ENCODE measurements around the gene ZBTB17. TPM values are rescaled to one million over a fixed set of nuclear protein-coding genes. Genes with fewer than 3 reads are reported as not detected.
A peak's percentile ranks its signal among the peaks of the same experiment; 100 is the strongest.

The ZBTB17 gene
- total RNA-seq, 2 donors from 2014 or later = 14.8 to 27.5 TPM

DNA sequence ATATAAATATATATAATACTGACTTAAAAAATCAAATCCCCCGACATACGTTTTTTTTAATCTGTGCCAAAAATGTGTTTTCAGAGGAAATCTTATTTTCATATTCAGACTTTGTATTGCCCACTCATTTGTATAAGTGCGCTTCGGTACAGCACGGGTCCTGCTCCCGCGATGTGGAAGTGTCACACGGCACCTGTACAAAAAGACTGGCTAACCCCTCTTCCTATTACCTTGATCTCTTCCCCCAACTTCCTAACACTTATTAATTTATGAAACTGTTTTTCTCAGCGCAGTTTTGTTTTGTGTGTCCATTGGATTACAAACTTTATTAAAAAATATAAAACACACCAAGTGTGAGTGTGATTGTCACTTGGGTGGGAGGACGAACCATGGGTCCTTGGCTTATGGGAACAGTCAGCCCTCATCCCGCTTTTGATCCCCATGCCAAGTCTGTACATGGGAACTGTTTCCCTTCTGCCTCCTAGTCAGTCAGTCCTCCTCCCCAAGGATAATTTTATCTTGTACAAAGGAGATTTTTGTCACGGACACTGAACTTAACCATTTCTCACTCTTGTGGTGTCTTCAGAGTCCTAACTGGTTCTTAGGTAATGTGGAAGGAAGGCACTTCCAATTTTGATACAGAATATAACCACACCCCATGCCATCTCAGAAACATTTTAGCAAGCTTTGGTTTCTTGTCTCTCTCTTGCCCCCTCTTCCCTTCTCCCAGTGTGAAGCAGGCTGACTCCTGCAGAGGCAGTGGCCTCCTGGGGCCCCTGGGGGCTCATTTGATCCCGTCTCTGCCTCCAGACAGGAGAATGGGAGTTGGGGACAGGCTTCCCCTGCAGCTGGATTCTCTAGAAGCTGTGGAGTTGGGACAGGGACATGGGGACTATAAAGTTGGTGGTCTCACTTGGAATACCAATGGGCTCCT lies 35.5 kb downstream of the ZBTB17 start:
- peak; percentile 32 for DNase-seq (ENCODE audit: low spot score)
- H3K36me3 ChIP-seq = peaks cover 93% of the 10 kb centered on the region
- no peaks in the 10 kb centered on the region for H3K9me3 ChIP-seq
- H3K4me3 ChIP-seq = no peak overlapping the region
- no peak overlapping the region for H3K27ac ChIP-seq
- H3K27me3 ChIP-seq = no peaks in the 10 kb centered on the region
- TF ChIP-seq, protein P1, sequence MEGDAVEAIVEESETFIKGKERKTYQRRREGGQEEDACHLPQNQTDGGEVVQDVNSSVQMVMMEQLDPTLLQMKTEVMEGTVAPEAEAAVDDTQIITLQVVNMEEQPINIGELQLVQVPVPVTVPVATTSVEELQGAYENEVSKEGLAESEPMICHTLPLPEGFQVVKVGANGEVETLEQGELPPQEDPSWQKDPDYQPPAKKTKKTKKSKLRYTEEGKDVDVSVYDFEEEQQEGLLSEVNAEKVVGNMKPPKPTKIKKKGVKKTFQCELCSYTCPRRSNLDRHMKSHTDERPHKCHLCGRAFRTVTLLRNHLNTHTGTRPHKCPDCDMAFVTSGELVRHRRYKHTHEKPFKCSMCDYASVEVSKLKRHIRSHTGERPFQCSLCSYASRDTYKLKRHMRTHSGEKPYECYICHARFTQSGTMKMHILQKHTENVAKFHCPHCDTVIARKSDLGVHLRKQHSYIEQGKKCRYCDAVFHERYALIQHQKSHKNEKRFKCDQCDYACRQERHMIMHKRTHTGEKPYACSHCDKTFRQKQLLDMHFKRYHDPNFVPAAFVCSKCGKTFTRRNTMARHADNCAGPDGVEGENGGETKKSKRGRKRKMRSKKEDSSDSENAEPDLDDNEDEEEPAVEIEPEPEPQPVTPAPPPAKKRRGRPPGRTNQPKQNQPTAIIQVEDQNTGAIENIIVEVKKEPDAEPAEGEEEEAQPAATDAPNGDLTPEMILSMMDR (IDR thresholded peaks at IDR 0.05) = no peak
- peaks cover 0 to 13% of the 10 kb centered on the region in 2 donors for H3K4me1 ChIP-seq

DNA sequence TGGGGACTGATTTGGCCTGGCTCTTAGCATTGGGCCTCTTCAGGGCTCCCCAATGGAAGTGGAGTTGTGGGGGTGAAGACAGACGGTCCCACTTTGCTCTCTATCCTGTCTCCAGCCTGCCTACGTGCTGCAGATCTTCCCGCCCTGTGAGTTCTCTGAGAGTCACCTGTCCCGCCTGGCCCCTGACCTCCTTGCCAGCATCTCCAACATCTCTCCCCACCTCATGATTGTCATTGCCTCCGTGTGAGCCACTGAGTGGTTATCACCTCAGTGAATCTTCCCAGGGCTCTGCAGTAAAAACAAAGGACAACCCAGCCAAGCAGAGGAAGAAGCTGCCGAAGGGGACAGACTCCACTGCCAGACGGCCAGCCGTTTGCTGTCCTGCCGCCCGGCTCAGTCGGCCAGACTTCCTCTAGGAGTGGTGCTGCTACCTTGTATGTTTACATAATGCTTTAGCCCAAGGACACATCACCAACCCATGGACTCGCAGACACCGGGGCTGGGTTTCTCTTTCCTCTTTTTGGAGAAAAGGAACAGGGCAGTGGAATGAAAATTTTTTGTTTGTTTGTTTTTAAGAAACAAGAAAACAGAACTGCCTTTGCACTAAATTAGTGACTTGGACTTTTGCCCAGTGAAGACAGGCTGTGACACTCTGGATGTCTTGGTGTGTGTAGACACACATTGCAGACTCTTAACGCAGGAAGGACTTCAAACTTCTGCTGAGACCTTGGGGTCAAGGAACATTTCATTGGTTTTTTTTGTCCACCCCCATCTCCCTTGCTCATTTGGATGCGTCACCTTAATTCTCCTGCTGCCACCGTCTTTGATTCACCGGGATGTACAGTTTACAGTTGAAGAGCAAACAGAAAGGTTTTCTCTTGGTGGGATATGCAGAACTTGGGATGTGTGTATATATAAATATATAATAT lies 36.5 kb downstream of the ZBTB17 start:
- H3K4me1 ChIP-seq = peaks cover 0 to 13% of the 10 kb centered on the region in 2 donors
- H3K36me3 ChIP-seq = peaks cover 95% of the 10 kb centered on the region
- no peaks in the 10 kb centered on the region for H3K9me3 ChIP-seq
- DNase-seq (ENCODE audit: low spot score) = peak; percentile 49
- H3K27me3 ChIP-seq = no peaks in the 10 kb centered on the region
- H3K4me3 ChIP-seq = no peak overlapping the region
- H3K27ac ChIP-seq = peak overlapping the region; percentile 22 to 26
- TF ChIP-seq, protein P1 (IDR thresholded peaks at IDR 0.05) = no peak

DNA sequence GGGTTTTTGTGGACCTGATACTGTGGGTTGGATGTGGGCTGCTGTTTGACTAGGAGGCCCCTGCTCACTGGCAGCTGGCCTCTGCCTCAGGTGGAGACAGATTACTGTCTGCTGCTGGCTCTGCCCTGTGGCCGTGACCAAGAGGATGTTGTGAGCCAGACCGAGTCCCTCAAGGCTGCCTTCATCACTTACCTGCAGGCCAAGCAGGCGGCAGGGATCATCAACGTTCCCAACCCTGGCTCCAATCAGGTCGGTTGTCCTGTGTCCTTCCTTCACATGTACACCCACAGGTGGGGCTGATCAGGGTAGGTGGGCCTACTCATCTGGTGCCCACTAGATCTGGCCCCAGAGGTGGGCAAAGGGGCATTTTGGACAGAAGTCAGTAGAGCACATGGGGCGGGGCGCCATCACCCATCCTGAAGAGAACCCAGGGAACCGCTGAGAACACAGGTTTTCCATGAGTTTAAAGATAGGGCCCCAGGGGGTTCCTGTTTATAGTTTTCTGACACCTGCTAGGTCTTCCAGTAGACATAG lies 37.2 kb downstream of the ZBTB17 start:
- DNase-seq (ENCODE audit: low spot score) = no peak

DNA sequence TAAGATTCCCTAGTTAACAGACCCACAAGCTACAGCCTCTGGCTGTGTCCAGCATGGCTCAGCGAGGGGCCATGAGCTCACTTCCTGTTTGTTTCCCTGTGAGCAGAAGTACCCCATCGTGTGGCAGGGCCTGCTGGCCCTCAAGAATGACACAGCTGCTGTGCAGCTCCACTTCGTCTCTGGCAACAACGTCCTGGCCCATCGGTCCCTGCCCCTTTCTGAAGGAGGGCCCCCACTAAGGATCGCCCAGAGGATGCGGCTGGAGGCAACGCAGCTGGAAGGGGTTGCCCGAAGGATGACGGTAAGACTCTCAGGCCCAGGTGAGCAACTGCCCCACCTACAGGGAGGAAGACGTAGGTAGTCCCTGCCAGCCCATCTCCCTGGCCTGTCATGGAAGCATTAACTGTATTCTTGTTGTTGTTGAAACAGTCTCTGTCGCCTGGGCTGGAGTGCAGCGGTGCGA lies 38.2 kb downstream of the ZBTB17 start:
- TF ChIP-seq, protein P1 (IDR thresholded peaks at IDR 0.05) = no peak
- Histone ChIP-seq H3K4me3 (no peak overlapping the region), H3K27me3 (no peaks in the 10 kb centered on the region), H3K27ac (peak overlapping the region in 1 of 2 donors; percentile 12), H3K4me1 (peaks cover 0 to 13% of the 10 kb centered on the region in 2 donors), H3K9me3 (no peaks in the 10 kb centered on the region), H3K36me3 (peaks cover 95% of the 10 kb centered on the region)
- DNase-seq (ENCODE audit: low spot score) = no peak

More for the DNA sequence above, 37.2 kb downstream of the ZBTB17 start:
- Histone ChIP-seq H3K36me3 (peaks cover 95% of the 10 kb centered on the region), H3K27ac (peak overlapping the region; percentile 22 to 26), H3K27me3 (no peaks in the 10 kb centered on the region), H3K4me1 (peaks cover 0 to 13% of the 10 kb centered on the region in 2 donors), H3K4me3 (no peak overlapping the region), H3K9me3 (no peaks in the 10 kb centered on the region)
- TF ChIP-seq, protein P1 (IDR thresholded peaks at IDR 0.05) = no peak

DNA sequence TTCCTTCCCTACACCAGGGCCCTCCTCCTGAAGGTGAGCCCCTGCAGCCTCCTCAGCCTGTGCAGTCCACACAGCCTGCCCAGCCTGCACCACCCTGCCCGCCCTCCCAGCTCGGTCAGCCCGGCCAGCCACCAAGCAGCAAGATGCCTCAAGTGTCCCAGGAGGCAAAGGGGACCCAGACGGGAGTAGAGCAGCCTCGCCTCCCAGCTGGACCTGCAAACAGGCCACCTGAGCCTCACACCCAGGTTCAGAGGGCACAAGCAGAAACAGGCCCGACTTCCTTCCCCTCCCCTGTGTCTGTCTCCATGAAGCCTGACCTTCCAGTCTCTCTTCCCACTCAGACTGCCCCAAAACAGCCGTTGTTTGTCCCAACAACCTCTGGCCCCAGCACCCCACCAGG lies 38.8 kb downstream of the ZBTB17 start:
- TF ChIP-seq, protein P1 (IDR thresholded peaks at IDR 0.05) = no peak
- peaks cover 95% of the 10 kb centered on the region for H3K36me3 ChIP-seq
- H3K4me1 ChIP-seq = peaks cover 0 to 13% of the 10 kb centered on the region in 2 donors
- H3K9me3 ChIP-seq = no peaks in the 10 kb centered on the region
- H3K27me3 ChIP-seq = no peaks in the 10 kb centered on the region
- no peak overlapping the region for H3K4me3 ChIP-seq
- no peak for DNase-seq (ENCODE audit: low spot score)
- H3K27ac ChIP-seq = no peak overlapping the region

Measured in right atrium auricular region (tissue), 2 donors.